ENCODE measurements around the gene PRRT2.

DNA sequence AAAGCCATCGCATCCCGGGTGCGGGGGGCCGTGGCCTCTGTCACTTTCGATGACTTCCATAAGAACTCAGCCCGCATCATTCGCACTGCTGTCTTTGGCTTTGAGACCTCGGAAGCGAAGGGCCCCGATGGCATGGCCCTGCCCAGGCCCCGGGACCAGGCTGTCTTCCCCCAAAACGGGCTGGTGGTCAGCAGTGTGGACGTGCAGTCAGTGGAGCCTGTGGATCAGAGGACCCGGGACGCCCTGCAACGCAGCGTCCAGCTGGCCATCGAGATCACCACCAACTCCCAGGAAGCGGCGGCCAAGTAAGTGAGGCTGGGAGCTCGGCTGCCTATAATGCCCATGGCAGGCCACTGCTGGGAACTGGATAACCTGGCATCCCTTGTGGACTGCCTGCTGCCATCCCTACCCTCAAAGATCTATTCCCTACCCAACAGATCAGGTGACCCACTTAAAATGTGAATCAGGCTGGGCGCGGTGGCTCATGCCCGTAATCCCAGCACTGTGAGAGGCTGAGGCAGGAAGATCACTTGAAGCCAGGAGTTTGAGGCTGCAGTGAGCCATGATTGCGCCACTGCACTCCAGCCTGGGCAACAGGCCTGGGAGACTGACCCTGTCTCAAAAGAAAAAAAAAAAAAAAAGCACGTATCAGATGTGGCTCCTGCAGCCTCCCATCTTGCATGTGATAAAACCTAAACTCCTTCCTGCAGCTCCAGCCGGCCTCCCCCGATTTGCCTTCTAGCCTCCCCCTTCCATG, 32.8 kb downstream of the PRRT2 start:
- TF ChIP-seq, protein P1, sequence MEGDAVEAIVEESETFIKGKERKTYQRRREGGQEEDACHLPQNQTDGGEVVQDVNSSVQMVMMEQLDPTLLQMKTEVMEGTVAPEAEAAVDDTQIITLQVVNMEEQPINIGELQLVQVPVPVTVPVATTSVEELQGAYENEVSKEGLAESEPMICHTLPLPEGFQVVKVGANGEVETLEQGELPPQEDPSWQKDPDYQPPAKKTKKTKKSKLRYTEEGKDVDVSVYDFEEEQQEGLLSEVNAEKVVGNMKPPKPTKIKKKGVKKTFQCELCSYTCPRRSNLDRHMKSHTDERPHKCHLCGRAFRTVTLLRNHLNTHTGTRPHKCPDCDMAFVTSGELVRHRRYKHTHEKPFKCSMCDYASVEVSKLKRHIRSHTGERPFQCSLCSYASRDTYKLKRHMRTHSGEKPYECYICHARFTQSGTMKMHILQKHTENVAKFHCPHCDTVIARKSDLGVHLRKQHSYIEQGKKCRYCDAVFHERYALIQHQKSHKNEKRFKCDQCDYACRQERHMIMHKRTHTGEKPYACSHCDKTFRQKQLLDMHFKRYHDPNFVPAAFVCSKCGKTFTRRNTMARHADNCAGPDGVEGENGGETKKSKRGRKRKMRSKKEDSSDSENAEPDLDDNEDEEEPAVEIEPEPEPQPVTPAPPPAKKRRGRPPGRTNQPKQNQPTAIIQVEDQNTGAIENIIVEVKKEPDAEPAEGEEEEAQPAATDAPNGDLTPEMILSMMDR (IDR thresholded peaks at IDR 0.05; ENCODE audit: extremely low read depth in 1 of 2, insufficient read depth in 1 of 2, low read depth in 1 of 2, low read length in 2 of 2) = no peak
- TF ChIP-seq GATA2 (IDR thresholded peaks at IDR 0.05; ENCODE audit: insufficient read depth, insufficient read length, low read depth, low read length) = no peak
- TF ChIP-seq, protein P2, sequence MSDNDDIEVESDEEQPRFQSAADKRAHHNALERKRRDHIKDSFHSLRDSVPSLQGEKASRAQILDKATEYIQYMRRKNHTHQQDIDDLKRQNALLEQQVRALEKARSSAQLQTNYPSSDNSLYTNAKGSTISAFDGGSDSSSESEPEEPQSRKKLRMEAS (IDR thresholded peaks at IDR 0.05; ENCODE audit: insufficient read depth, insufficient read length) = no peak

Data from endothelial cell of umbilical vein (primary cell).